WTC11 (cell line): Measurements from ENCODE around the gene ITPRIP.

Experiments used
- CTCF ChIP-seq: fragments of 200-600 bp; IDR thresholded peaks from 2 replicates; pipeline ENCODE4 v1.8.0; 2022; ENCODE audit warnings: antibody characterized with exemption
- E2F4 ChIP-seq: sonication (generic); formaldehyde crosslinking; IDR thresholded peaks from 2 replicates; pipeline ENCODE4 v1.8.1; 2022; ENCODE audit warnings: low read depth, mild to moderate bottlenecking, moderate library complexity, missing genetic modification reagents, borderline replicate concordance
- EMX1 ChIP-seq: fragments of 250-450 bp; sonication (Bioruptor Pico); IDR thresholded peaks from 2 replicates; pipeline ENCODE4 v1.8.0; 2021; ENCODE audit warnings: mild to moderate bottlenecking
- FOXK1 ChIP-seq: sonication (generic); formaldehyde crosslinking; IDR thresholded peaks from 2 replicates; pipeline ENCODE4 v1.8.0; 2022; ENCODE audit warnings: mild to moderate bottlenecking, moderate library complexity, missing genetic modification reagents
- HMGA2 ChIP-seq: fragments of 250-450 bp; sonication (Bioruptor Pico); IDR thresholded peaks from 2 replicates; pipeline ENCODE4 v1.4.0; 2021; ENCODE audit warnings: mild to moderate bottlenecking, moderate library complexity
- MAX ChIP-seq: sonication (generic); formaldehyde crosslinking; IDR thresholded peaks from 2 replicates; pipeline ENCODE4 v1.8.0; 2022; ENCODE audit warnings: mild to moderate bottlenecking, missing genetic modification reagents
- NR1H2 ChIP-seq: sonication (generic); formaldehyde crosslinking; IDR thresholded peaks from 2 replicates; pipeline ENCODE4 v1.9.0; 2021; ENCODE audit warnings: mild to moderate bottlenecking, moderate library complexity, missing genetic modification reagents
- NR2C2 ChIP-seq: sonication (generic); formaldehyde crosslinking; IDR thresholded peaks from 2 replicates; pipeline ENCODE4 v1.8.0; 2022; ENCODE audit warnings: mild to moderate bottlenecking, missing genetic modification reagents
- OVOL2 ChIP-seq: fragments of 250-450 bp; sonication (Bioruptor Pico); IDR thresholded peaks from 2 replicates; pipeline ENCODE4 v1.9.0; 2021; ENCODE audit warnings: mild to moderate bottlenecking, borderline replicate concordance
- SP1 ChIP-seq: sonication (generic); formaldehyde crosslinking; conservative IDR thresholded peaks from 2 replicates; pipeline ENCODE4 v1.8.1; 2022; ENCODE audit warnings: missing genetic modification reagents
- ZNF416 ChIP-seq: fragments of 250-450 bp; sonication (Bioruptor Pico); IDR thresholded peaks from 2 replicates; pipeline ENCODE4 v1.9.0; 2021; ENCODE audit warnings: mild to moderate bottlenecking, inconsistent platforms
- TF ChIP-seq, protein P1 (sequence below): sonication (generic); formaldehyde crosslinking; conservative IDR thresholded peaks from 2 replicates; pipeline ENCODE4 v1.8.1; 2023; ENCODE audit warnings: mild to moderate bottlenecking, low read depth, missing genetic modification reagents, moderate library complexity
- TF ChIP-seq, protein P2 (sequence below): sonication (generic); formaldehyde crosslinking; IDR thresholded peaks from 2 replicates; pipeline ENCODE4 v1.8.0; 2022; ENCODE audit warnings: mild to moderate bottlenecking, missing genetic modification reagents

DNA sequence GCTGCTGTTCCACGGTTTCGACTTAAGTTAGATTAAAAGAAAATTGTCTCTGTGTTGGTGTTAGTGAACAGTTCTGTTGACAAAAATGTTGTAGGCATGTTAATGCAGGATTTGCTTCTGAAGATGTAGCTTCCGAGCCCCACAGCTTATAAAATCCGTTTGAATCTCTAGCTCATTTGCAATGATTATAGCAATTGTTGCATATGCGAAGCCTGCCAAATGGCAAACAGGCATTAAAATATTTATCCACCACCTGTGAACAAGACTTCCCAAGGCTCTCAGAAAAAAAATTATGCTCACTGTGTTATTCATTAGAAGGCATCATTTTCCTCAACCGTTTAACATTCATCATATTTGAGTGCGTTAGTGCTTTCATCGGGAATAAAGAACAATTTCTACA is 29.6 kb upstream of the ITPRIP start:
- TF ChIP-seq MAX (CRISPR knock-in tag) (no peak), CTCF (no peak), EMX1 (CRISPR knock-in tag) (no peak), ZNF416 (CRISPR knock-in tag) (no peak), OVOL2 (CRISPR knock-in tag) (no peak), NR2C2 (CRISPR knock-in tag) (no peak), E2F4 (CRISPR knock-in tag) (no peak), SP1 (CRISPR knock-in tag) (no peak), NR1H2 (no peak), HMGA2 (CRISPR knock-in tag) (no peak), FOXK1 (CRISPR knock-in tag) (no peak)
- TF ChIP-seq, protein P1, sequence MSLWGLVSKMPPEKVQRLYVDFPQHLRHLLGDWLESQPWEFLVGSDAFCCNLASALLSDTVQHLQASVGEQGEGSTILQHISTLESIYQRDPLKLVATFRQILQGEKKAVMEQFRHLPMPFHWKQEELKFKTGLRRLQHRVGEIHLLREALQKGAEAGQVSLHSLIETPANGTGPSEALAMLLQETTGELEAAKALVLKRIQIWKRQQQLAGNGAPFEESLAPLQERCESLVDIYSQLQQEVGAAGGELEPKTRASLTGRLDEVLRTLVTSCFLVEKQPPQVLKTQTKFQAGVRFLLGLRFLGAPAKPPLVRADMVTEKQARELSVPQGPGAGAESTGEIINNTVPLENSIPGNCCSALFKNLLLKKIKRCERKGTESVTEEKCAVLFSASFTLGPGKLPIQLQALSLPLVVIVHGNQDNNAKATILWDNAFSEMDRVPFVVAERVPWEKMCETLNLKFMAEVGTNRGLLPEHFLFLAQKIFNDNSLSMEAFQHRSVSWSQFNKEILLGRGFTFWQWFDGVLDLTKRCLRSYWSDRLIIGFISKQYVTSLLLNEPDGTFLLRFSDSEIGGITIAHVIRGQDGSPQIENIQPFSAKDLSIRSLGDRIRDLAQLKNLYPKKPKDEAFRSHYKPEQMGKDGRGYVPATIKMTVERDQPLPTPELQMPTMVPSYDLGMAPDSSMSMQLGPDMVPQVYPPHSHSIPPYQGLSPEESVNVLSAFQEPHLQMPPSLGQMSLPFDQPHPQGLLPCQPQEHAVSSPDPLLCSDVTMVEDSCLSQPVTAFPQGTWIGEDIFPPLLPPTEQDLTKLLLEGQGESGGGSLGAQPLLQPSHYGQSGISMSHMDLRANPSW (CRISPR knock-in tag), result no peak
- TF ChIP-seq, protein P2, sequence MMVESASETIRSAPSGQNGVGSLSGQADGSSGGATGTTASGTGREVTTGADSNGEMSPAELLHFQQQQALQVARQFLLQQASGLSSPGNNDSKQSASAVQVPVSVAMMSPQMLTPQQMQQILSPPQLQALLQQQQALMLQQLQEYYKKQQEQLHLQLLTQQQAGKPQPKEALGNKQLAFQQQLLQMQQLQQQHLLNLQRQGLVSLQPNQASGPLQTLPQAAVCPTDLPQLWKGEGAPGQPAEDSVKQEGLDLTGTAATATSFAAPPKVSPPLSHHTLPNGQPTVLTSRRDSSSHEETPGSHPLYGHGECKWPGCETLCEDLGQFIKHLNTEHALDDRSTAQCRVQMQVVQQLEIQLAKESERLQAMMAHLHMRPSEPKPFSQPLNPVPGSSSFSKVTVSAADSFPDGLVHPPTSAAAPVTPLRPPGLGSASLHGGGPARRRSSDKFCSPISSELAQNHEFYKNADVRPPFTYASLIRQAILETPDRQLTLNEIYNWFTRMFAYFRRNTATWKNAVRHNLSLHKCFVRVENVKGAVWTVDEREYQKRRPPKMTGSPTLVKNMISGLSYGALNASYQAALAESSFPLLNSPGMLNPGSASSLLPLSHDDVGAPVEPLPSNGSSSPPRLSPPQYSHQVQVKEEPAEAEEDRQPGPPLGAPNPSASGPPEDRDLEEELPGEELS (CRISPR knock-in tag), result no peak
